Common myeloid progenitor, CD34-positive (primary cell): ENCODE results near the gene CDC42BPG.
A peak's percentile ranks its signal among the peaks of the same experiment; 100 is the strongest.
"Not testable (repeated sequence)": the region's sequence is repeated elsewhere in the genome, so short reads cannot be mapped to it uniquely, and the experiment has no call there.

Experiments used
- CTCF ChIA-PET: fragments of 350-600 bp; sonication (Branson Sonifier 250); formaldehyde crosslinking; loops from one replicate; lab custom pipeline; 2021; ENCODE audit warnings: antibody characterized with exemption; lab: Charles Lee
- POLR2A ChIA-PET: fragments of 350-600 bp; sonication (Branson Sonifier 250); formaldehyde crosslinking; loops from one replicate; lab custom pipeline; 2021; ENCODE audit warnings: antibody characterized with exemption; lab: Charles Lee
- DNase-seq, 3 donors: peaks; one replicate each; pipeline versions ENCODE4 v3.0.0 to v3.0.0-alpha.2; 2013
- H3K27ac ChIP-seq, 2 experiments: 1 replicate in 1 of 2; 2 replicates in 1 of 2; pipeline ENCODE4 v1.7.0; 2013; ENCODE audit warnings: inconsistent platforms in 2 of 2, low read length in 2 of 2, mild to moderate bottlenecking in 2 of 2, low read depth in 1 of 2, moderate library complexity in 1 of 2; ENCODE audit not compliant: severe bottlenecking in 2 of 2, insufficient read depth in 1 of 2, poor library complexity in 1 of 2
- H3K27me3 ChIP-seq, 5 experiments: replicated peaks in 2 of 5; 1 replicate in 3 of 5; 2 replicates in 2 of 5; pipeline versions ENCODE4 v1.6.1 to v1.7.0; 2013; ENCODE audit warnings: low read length in 4 of 5, mild to moderate bottlenecking in 2 of 5, moderate library complexity in 2 of 5, inconsistent platforms in 1 of 5; ENCODE audit not compliant: insufficient read depth in 5 of 5, control insufficient read depth in 4 of 5
- H3K36me3 ChIP-seq, 4 experiments: 1 replicate in 2 of 4; 2 replicates in 2 of 4; pipeline versions ENCODE4 v1.6.1 to v1.7.0; 2013; ENCODE audit warnings: low read length in 3 of 4, control low read depth in 1 of 4, mild to moderate bottlenecking in 1 of 4; ENCODE audit not compliant: control insufficient read depth in 4 of 4, insufficient read depth in 4 of 4
- H3K4me1 ChIP-seq, 4 experiments: 1 replicate in 3 of 4; 2 replicates in 1 of 4; pipeline versions ENCODE4 v1.6.1 to v1.7.1; 2013; ENCODE audit warnings: low read length in 3 of 4, mild to moderate bottlenecking in 3 of 4, control low read depth in 1 of 4, inconsistent platforms in 1 of 4, moderate library complexity in 1 of 4; ENCODE audit not compliant: control insufficient read depth in 4 of 4, insufficient read depth in 4 of 4; ENCODE audit errors: control extremely low read depth in 1 of 4
- H3K4me3 ChIP-seq, 7 experiments: 1 replicate in 4 of 7; 2 replicates in 3 of 7; pipeline versions ENCODE4 v1.5.1 to v1.7.0; 2013; ENCODE audit warnings: mild to moderate bottlenecking in 7 of 7, low read length in 6 of 7, moderate library complexity in 6 of 7, inconsistent platforms in 2 of 7, low read depth in 2 of 7, control low read depth in 1 of 7; ENCODE audit not compliant: insufficient read depth in 4 of 7, control insufficient read depth in 1 of 7; ENCODE audit errors: extremely low read depth in 1 of 7
- H3K9me3 ChIP-seq, 5 experiments: 1 replicate in 4 of 5; 2 replicates in 1 of 5; pipeline versions ENCODE4 v1.6.1 to v1.7.1; 2013; ENCODE audit warnings: low read length in 4 of 5, mild to moderate bottlenecking in 2 of 5, inconsistent platforms in 1 of 5, low read depth in 1 of 5, moderate library complexity in 1 of 5; ENCODE audit not compliant: control insufficient read depth in 4 of 5, insufficient read depth in 2 of 5; ENCODE audit errors: control extremely low read depth in 1 of 5
- WGBS: methylation state at CpG from one replicate; pipeline ENCODE4 v1.1.5; 2013; ENCODE audit not compliant: insufficient coverage; 5-methylcytosine and 5-hydroxymethylcytosine counted together

The CDC42BPG gene

GRCh38 chr11:64817476-64817875 is 27.0 kb downstream of the CDC42BPG start:
- 100% methylated on average over 3 of the region's 3 CpGs for WGBS
- ChIA-PET CTCF (interaction anchor here (1.3 kb wide), 1 partner anchor 27 kb away, joined by 4 read pairs; the partner anchor contains the start of gene CDC42BPG), POLR2A (no interaction called here)
- Histone ChIP-seq H3K4me1 (no peaks in the 10 kb centered on the region), H3K4me3 (no peak overlapping the region), H3K9me3 (no peaks in the 10 kb centered on the region), H3K27me3 (no peaks in the 10 kb centered on the region), H3K36me3 (no peaks in the 10 kb centered on the region), H3K27ac (no peak overlapping the region)
- DNase-seq = no peak

GRCh38 chr11:64815433-64815832 is 29.0 kb downstream of the CDC42BPG start:
- CTCF ChIA-PET = interaction anchor here (0.6 to 1.0 kb wide), 2 partner anchors 15 to 38 kb away, joined by 3 to 4 read pairs; no protein-coding TSS in a partner anchor
- H3K4me3 ChIP-seq, H3K27me3 ChIP-seq, H3K4me1 ChIP-seq, H3K9me3 ChIP-seq, POLR2A ChIA-PET, DNase-seq, H3K36me3 ChIP-seq, H3K27ac ChIP-seq: not testable (repeated sequence)
- WGBS = 98% methylated on average over 5 of the region's 5 CpGs

- ChIA-PET POLR2A (no interaction called here), CTCF (no interaction called here)
- Histone ChIP-seq H3K27me3 (no peaks in the 10 kb centered on the region), H3K27ac (no peak overlapping the region), H3K4me3 (no peak overlapping the region), H3K36me3 (no peaks in the 10 kb centered on the region), H3K9me3 (no peaks in the 10 kb centered on the region), H3K4me1 (peaks cover 0 to 6% (median 3%) of the 10 kb centered on the region in 4 experiments)
- DNase-seq = no peak
- 82% methylated on average over 4 of the region's 7 CpGs for WGBS
These were observed 29.7 kb downstream of the CDC42BPG start for GRCh38 chr11:64814712-64815187.

GRCh38 chr11:64813826-64814225 is 30.6 kb downstream of the CDC42BPG start:
- Histone ChIP-seq H3K4me3 (no peak overlapping the region), H3K27me3 (no peaks in the 10 kb centered on the region), H3K4me1 (peaks cover 4 to 15% (median 11%) of the 10 kb centered on the region in 4 experiments), H3K9me3 (no peaks in the 10 kb centered on the region), H3K36me3 (no peaks in the 10 kb centered on the region), H3K27ac (no peak overlapping the region)
- ChIA-PET POLR2A (no interaction called here), CTCF (no interaction called here)
- DNase-seq = no peak
- 94% methylated on average over 5 of the region's 5 CpGs for WGBS

GRCh38 chr11:64810891-64811272 is 33.6 kb downstream of the CDC42BPG start:
- peaks cover 4 to 15% (median 11%) of the 10 kb centered on the region in 4 experiments for H3K4me1 ChIP-seq
- H3K4me3 ChIP-seq = peak overlapping the region in 6 of 7 experiments; percentile 74 to 91 (median 85)
- no peaks in the 10 kb centered on the region for H3K9me3 ChIP-seq
- POLR2A ChIA-PET = no interaction called here
- 80% methylated on average over 2 of the region's 17 CpGs for WGBS
- CTCF ChIA-PET = interaction anchor here (0.8 to 1.1 kb wide), 3 partner anchors 11 to 29 kb away, joined by 3 to 4 read pairs (median 3); no protein-coding TSS in a partner anchor
- H3K27ac ChIP-seq = peak overlapping the region in 1 of 2 experiments; percentile 64
- peaks cover 2 to 25% (median 19%) of the 10 kb centered on the region in 4 experiments for H3K36me3 ChIP-seq
- DNase-seq = peak in 1 of 3 donors; percentile 41
- H3K27me3 ChIP-seq = no peaks in the 10 kb centered on the region

- WGBS = under 1% methylated on average over 30 of the region's 46 CpGs
- ChIA-PET CTCF (interaction anchor here (0.8 to 1.1 kb wide), 3 partner anchors 10 to 28 kb away, joined by 3 to 4 read pairs (median 3); no protein-coding TSS in a partner anchor), POLR2A (interaction anchor here (0.6 kb wide), 1 partner anchor 33 kb away, joined by 4 read pairs; no protein-coding TSS in a partner anchor)
- peak within 1 kb of the TSS; percentile 71 to 91 (median 83) for H3K4me3 ChIP-seq
- no peaks in the 10 kb centered on the region for H3K9me3 ChIP-seq
- H3K4me1 ChIP-seq = peaks cover 4 to 15% (median 11%) of the 10 kb centered on the region in 4 experiments
- H3K27ac ChIP-seq = peak within 1 kb of the TSS; percentile 25 to 64
- H3K36me3 ChIP-seq = peaks cover 2 to 28% (median 24%) of the 10 kb centered on the region in 4 experiments
- DNase-seq = peak; percentile 89 to 94 (median 94)
- no peaks in the 10 kb centered on the region for H3K27me3 ChIP-seq
These were observed 34.1 kb downstream of the CDC42BPG start, which contains the start of gene MEN1 for GRCh38 chr11:64810271-64810890. Gene MEN1 (minus strand): TSS chr11:64810551. CDS start chr11:64810109, 442 bp downstream.
